Smooth muscle cell (in vitro differentiated cells): ENCODE measurements around the gene SMAD2. TPM values are rescaled to one million over a fixed set of nuclear protein-coding genes. Genes with fewer than 3 reads are reported as not detected.

Source experiments
- DNase-seq: peaks from one replicate; lab custom pipeline; 2025; ENCODE audit not compliant: unreplicated experiment; lab: John Stamatoyannopoulos, UW
- H2AFZ ChIP-seq: fragments of 200-600 bp; sonication (generic); 2 replicates; pipeline ENCODE4 v1.6.0; 2016; ENCODE audit warnings: antibody characterized with exemption, low read depth, mild to moderate bottlenecking
- H3F3A ChIP-seq: fragments of 200-600 bp; sonication (generic); 2 replicates; pipeline ENCODE4 v1.6.0; 2017; ENCODE audit warnings: antibody characterized with exemption, low read depth
- H3K27ac ChIP-seq: fragments of 200-600 bp; sonication (generic); 2 replicates; pipeline ENCODE4 v1.5.1; 2016; ENCODE audit warnings: low read depth, mild to moderate bottlenecking
- H3K27me3 ChIP-seq: fragments of 200-600 bp; sonication (generic); 2 replicates; pipeline ENCODE4 v1.6.1; 2016; ENCODE audit warnings: low read depth, mild to moderate bottlenecking
- H3K36me3 ChIP-seq: fragments of 200-600 bp; sonication (generic); 2 replicates; pipeline ENCODE4 v1.5.1; 2016; ENCODE audit warnings: low read depth
- H3K4me1 ChIP-seq: fragments of 200-600 bp; sonication (generic); 2 replicates; pipeline ENCODE4 v1.5.1; 2016; ENCODE audit warnings: low read depth
- H3K4me2 ChIP-seq: fragments of 200-600 bp; sonication (generic); 2 replicates; pipeline ENCODE4 v1.6.0; 2016; ENCODE audit warnings: mild to moderate bottlenecking
- H3K4me3 ChIP-seq: fragments of 200-600 bp; sonication (generic); 2 replicates; pipeline ENCODE4 v1.5.1; 2016; ENCODE audit warnings: mild to moderate bottlenecking
- H3K79me2 ChIP-seq: fragments of 200-600 bp; sonication (generic); 2 replicates; pipeline ENCODE4 v1.6.0; 2016; ENCODE audit warnings: low read depth, mild to moderate bottlenecking
- H3K9ac ChIP-seq: fragments of 200-600 bp; sonication (generic); 2 replicates; pipeline ENCODE4 v1.6.0; 2016; ENCODE audit warnings: low read depth
- H3K9me3 ChIP-seq: fragments of 200-600 bp; sonication (generic); replicated peaks from 2 replicates; pipeline ENCODE4 v1.5.1; 2016; ENCODE audit warnings: low read depth
- H4K20me1 ChIP-seq: fragments of 200-600 bp; sonication (generic); 2 replicates; pipeline ENCODE4 v1.6.0; 2016; ENCODE audit warnings: low read depth
- CTCF ChIP-seq: fragments of 200-600 bp; sonication (generic); IDR thresholded peaks from 2 replicates; pipeline ENCODE4 v1.5.1; 2017; ENCODE audit warnings: borderline replicate concordance, mild to moderate bottlenecking, antibody characterized with exemption; ENCODE audit not compliant: insufficient read depth, poor library complexity, severe bottlenecking
- WGBS: methylation state at CpG from one replicate; pipeline ENCODE4 v1.1.7; 2016; ENCODE audit warnings: low lambda C conversion rate; 5-methylcytosine and 5-hydroxymethylcytosine counted together
- polyA plus RNA-seq: library from polyadenylated mRNA; unstranded; fragments of >200 nt; fragmentation: Nextera tagmentation; extraction: Ambion mirVana; gene quantifications from 2 replicates; pipeline ENCODE4 v1.2.1, GENCODE V29; 2016
- total RNA-seq: library from RNA; depleted of rRNA; stranded (reverse); fragments of >200 nt; gene quantifications from 2 replicates; pipeline ENCODE4 v1.2.3, GENCODE V29; 2014

Gene SMAD2
- total and polyA plus RNA-seq, 2 experiments from 2014 or later = 63.8 to 120 TPM

DNA sequence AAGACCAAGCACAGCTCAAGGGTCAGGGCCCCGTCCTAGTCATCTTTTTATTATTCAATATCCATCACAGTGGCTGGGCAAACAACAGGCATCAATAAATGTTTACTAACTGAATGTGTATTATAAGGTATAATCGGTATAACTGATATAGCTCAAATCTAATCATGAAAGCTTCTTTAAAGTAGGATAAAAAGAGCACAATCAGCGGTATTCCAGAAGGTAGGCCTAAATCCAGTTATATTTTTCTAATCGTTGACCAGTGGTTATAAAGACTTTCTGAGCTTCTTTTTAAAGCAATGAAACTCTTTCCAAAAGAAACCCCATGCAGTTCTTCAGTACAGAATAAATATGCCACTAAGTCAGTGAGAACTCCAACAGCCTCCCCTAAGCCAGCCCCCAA is 92.1 kb downstream of the SMAD2 start:
- Histone ChIP-seq H3K4me2 (no peak overlapping the region), H2AFZ (no peak overlapping the region), H3K9ac (no peak overlapping the region), H4K20me1 (peaks cover 7% of the 10 kb centered on the region), H3F3A (peaks cover 6% of the 10 kb centered on the region), H3K79me2 (no peaks in the 10 kb centered on the region), H3K36me3 (peaks cover 25% of the 10 kb centered on the region), H3K27ac (no peak overlapping the region), H3K9me3 (no peaks in the 10 kb centered on the region), H3K4me3 (no peak overlapping the region), H3K4me1 (no peaks in the 10 kb centered on the region), H3K27me3 (no peaks in the 10 kb centered on the region)
- WGBS = 98% methylated on average over 4 of the region's 4 CpGs
- DNase-seq = no peak
- TF ChIP-seq CTCF = no peak

DNA sequence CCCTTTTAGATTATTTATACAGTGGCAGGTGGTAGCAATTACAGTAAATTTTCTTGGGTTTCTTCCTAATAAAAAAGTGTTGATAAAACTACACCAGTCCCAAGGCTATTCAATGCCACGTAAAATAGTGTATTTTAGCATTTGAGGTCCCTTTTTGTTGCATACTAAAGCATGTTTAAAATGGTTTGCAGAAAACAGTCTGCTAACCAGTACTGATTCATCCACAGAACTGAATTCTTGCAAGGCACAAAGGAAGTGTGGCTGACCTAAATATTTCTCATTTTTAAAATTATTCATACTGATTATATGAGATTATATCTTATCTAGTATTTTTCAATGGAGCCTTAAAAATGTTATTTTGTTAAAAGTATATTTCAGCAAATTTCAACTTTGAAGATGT is 98.1 kb downstream of the SMAD2 start:
- WGBS = 81% methylated on average over 1 of the region's 1 CpG
- peaks cover 3% of the 10 kb centered on the region for H3K4me1 ChIP-seq
- H2AFZ ChIP-seq = no peak overlapping the region
- H3F3A ChIP-seq = no peaks in the 10 kb centered on the region
- no peaks in the 10 kb centered on the region for H3K36me3 ChIP-seq
- no peaks in the 10 kb centered on the region for H3K9me3 ChIP-seq
- H3K9ac ChIP-seq = no peak overlapping the region
- TF ChIP-seq CTCF = no peak
- no peaks in the 10 kb centered on the region for H3K27me3 ChIP-seq
- H3K4me2 ChIP-seq = no peak overlapping the region
- no peak for DNase-seq
- H4K20me1 ChIP-seq = peaks cover 5% of the 10 kb centered on the region
- H3K79me2 ChIP-seq = no peaks in the 10 kb centered on the region
- H3K27ac ChIP-seq = no peak overlapping the region
- H3K4me3 ChIP-seq = no peak overlapping the region

DNA sequence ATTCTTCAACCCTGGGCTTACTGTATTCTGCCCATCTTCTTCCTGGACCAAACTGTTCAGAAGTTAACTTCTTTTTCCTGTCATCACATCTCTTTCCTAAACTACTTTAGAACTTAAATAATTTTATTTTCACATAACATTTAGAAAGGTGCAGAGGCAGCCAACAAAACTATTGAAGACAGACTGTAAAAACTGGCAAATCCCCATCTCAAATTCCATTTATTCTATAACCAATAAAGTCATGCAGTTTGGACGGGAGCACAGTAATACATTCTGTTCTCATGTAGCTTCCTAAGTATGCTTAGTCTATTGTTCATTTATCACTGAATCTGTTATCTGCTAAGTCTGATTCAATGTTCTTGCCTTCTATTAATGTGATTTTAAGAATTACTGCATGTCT is 99.1 kb downstream of the SMAD2 start:
- no peak overlapping the region for H3K4me3 ChIP-seq
- H3K4me2 ChIP-seq = no peak overlapping the region
- peaks cover 3% of the 10 kb centered on the region for H3K4me1 ChIP-seq
- DNase-seq = no peak
- H3K79me2 ChIP-seq = no peaks in the 10 kb centered on the region
- H3K27ac ChIP-seq = no peak overlapping the region
- H3F3A ChIP-seq = no peaks in the 10 kb centered on the region
- H3K27me3 ChIP-seq = no peaks in the 10 kb centered on the region
- no peaks in the 10 kb centered on the region for H3K36me3 ChIP-seq
- H3K9me3 ChIP-seq = no peaks in the 10 kb centered on the region
- no peak overlapping the region for H3K9ac ChIP-seq
- peaks cover 5% of the 10 kb centered on the region for H4K20me1 ChIP-seq
- 92% methylated on average over 1 of the region's 1 CpG for WGBS
- no peak for TF ChIP-seq CTCF
- H2AFZ ChIP-seq = no peak overlapping the region

GRCh38 chr18:47830772-47831171 is 99.7 kb downstream of the SMAD2 start:
- WGBS = 92% methylated on average over 3 of the region's 3 CpGs
- Histone ChIP-seq H3K27me3 (no peaks in the 10 kb centered on the region), H3F3A (no peaks in the 10 kb centered on the region), H2AFZ (no peak overlapping the region), H3K4me1 (peaks cover 3% of the 10 kb centered on the region), H3K4me3 (no peak overlapping the region), H3K79me2 (no peaks in the 10 kb centered on the region), H3K36me3 (no peaks in the 10 kb centered on the region), H3K4me2 (no peak overlapping the region), H3K9me3 (no peaks in the 10 kb centered on the region), H3K9ac (no peak overlapping the region), H3K27ac (no peak overlapping the region), H4K20me1 (peaks cover 5% of the 10 kb centered on the region)
- DNase-seq = no peak
- no peak for TF ChIP-seq CTCF
